Body of pancreas (tissue), 4 donors: ENCODE data around the gene CCL26.

ENCODE experiments used
- POLR2A ChIP-seq, 3 donors: fragments of 450-650 bp; IDR thresholded peaks; one replicate each; pipeline ENCODE4 v1.6.1; 2016; ENCODE audit warnings: antibody characterized with exemption in 3 of 3, mild to moderate bottlenecking in 2 of 3
- TF ChIP-seq, protein P1 (sequence below), 7 experiments: fragments of 450-650 bp in 4 of 7; fragments of 200-600 bp in 3 of 7; sonication (generic) in 3 of 7; IDR thresholded peaks; one replicate each; pipeline ENCODE4 v1.5.1; 2016 to 2019; ENCODE audit warnings: antibody characterized with exemption in 7 of 7

DNA sequence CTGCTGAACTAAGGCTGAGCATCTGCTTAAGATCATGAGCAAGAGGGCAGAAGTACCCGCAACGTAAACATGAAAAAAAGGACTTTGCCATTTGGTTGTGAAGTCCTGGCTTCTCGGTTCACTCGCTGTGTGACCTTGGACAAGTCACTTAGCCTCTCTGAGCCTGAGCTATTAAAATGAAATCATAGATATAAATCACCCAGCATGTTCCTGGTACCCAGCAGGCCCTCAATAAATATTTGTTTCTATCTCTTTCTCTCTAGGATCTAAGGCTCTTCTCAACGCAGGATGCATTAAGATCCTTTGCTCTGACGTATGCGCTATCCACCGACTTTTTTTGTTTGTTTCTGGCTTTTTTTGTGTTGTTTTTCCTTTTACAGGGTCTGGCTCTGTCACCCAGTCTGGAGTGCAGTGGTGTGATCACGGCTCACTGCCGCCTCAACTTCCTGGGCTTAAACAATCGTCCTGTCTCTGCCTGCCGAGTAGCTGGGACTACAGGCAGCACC is 39.9 kb downstream of the CCL26 start:
- TF ChIP-seq POLR2A (IDR thresholded peaks at IDR 0.05) = no peak
- TF ChIP-seq, protein P1, sequence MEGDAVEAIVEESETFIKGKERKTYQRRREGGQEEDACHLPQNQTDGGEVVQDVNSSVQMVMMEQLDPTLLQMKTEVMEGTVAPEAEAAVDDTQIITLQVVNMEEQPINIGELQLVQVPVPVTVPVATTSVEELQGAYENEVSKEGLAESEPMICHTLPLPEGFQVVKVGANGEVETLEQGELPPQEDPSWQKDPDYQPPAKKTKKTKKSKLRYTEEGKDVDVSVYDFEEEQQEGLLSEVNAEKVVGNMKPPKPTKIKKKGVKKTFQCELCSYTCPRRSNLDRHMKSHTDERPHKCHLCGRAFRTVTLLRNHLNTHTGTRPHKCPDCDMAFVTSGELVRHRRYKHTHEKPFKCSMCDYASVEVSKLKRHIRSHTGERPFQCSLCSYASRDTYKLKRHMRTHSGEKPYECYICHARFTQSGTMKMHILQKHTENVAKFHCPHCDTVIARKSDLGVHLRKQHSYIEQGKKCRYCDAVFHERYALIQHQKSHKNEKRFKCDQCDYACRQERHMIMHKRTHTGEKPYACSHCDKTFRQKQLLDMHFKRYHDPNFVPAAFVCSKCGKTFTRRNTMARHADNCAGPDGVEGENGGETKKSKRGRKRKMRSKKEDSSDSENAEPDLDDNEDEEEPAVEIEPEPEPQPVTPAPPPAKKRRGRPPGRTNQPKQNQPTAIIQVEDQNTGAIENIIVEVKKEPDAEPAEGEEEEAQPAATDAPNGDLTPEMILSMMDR (IDR thresholded peaks at IDR 0.05) = no peak
